H7 (cell line): ENCODE measurements around the gene MALAT1. TPM values are rescaled to one million over a fixed set of nuclear protein-coding genes. Genes with fewer than 3 reads are reported as not detected.

ENCODE experiments used
- DNase-seq: peaks from one replicate; pipeline ENCODE4 v3.0.0; 2012
- H3K27me3 ChIP-seq: 2 replicates; pipeline ENCODE4 v1.6.0; 2011; ENCODE audit warnings: mild to moderate bottlenecking, low read length; ENCODE audit not compliant: control insufficient read depth, insufficient read depth
- H3K36me3 ChIP-seq: replicated peaks from 2 replicates; pipeline ENCODE4 v1.5.1; 2011; ENCODE audit warnings: low read length; ENCODE audit not compliant: control insufficient read depth, insufficient read depth
- H3K4me3 ChIP-seq: 2 replicates; pipeline ENCODE4 v1.5.1; 2011; ENCODE audit warnings: low read depth, mild to moderate bottlenecking, control low read depth, low read length, moderate library complexity; ENCODE audit not compliant: insufficient read depth
- total RNA-seq: library from RNA; depleted of rRNA; stranded (reverse); fragments of >200 nt; shearing (Covaris generic); gene quantifications from 2 replicates; pipeline ENCODE4 v1.2.3, GENCODE V29; 2014

The MALAT1 gene
- total RNA-seq, 1 experiment from 2014 or later: 456 TPM

- no peaks in the 10 kb centered on the region for H3K27me3 ChIP-seq
- H3K4me3 ChIP-seq: no peak overlapping the region
- no peaks in the 10 kb centered on the region for H3K36me3 ChIP-seq
- no peak for DNase-seq
These were observed 9.7 kb upstream of the MALAT1 start for GRCh38 chr11:65489035-65489705.

GRCh38 chr11:65489706-65490320 is 9.0 kb upstream of the MALAT1 start:
- Histone ChIP-seq H3K36me3 (no peaks in the 10 kb centered on the region), H3K4me3 (no peak overlapping the region), H3K27me3 (no peaks in the 10 kb centered on the region)
- DNase-seq: no peak

- Histone ChIP-seq H3K4me3 (no peak overlapping the region), H3K36me3 (no peaks in the 10 kb centered on the region), H3K27me3 (no peaks in the 10 kb centered on the region)
- DNase-seq: no peak
These were observed 7.7 kb upstream of the MALAT1 start for GRCh38 chr11:65491163-65491465.

- no peak overlapping the region for H3K4me3 ChIP-seq
- H3K27me3 ChIP-seq: no peaks in the 10 kb centered on the region
- no peak for DNase-seq
- H3K36me3 ChIP-seq: no peaks in the 10 kb centered on the region
These were observed 7.0 kb upstream of the MALAT1 start for GRCh38 chr11:65491614-65492386.

- H3K4me3 ChIP-seq: no peak overlapping the region
These were observed 6.5 kb upstream of the MALAT1 start for GRCh38 chr11:65492387-65492636.

GRCh38 chr11:65492637-65493366 is 6.0 kb upstream of the MALAT1 start:
- no peak for DNase-seq
- Histone ChIP-seq H3K36me3 (no peaks in the 10 kb centered on the region), H3K27me3 (no peaks in the 10 kb centered on the region), H3K4me3 (no peak overlapping the region)

More at GRCh38 chr11:65492387-65492636, 6.5 kb upstream of the MALAT1 start:
- Histone ChIP-seq H3K36me3 (no peaks in the 10 kb centered on the region), H3K27me3 (no peaks in the 10 kb centered on the region)
- DNase-seq: no peak

GRCh38 chr11:65493367-65494176 is 5.3 kb upstream of the MALAT1 start:
- H3K4me3 ChIP-seq: no peak overlapping the region
- DNase-seq: no peak
- no peaks in the 10 kb centered on the region for H3K27me3 ChIP-seq
- H3K36me3 ChIP-seq: no peaks in the 10 kb centered on the region

- H3K4me3 ChIP-seq: peak overlapping the region; percentile 27
- DNase-seq: no peak
- H3K27me3 ChIP-seq: no peaks in the 10 kb centered on the region
- peaks cover 9% of the 10 kb centered on the region for H3K36me3 ChIP-seq
These were observed 2.3 kb upstream of the MALAT1 start for GRCh38 chr11:65496304-65497140.

- H3K36me3 ChIP-seq: peaks cover 17% of the 10 kb centered on the region
- peak overlapping the region; percentile 79 for H3K4me3 ChIP-seq
- no peaks in the 10 kb centered on the region for H3K27me3 ChIP-seq
- peak; percentile 97 for DNase-seq
These were observed 1.5 kb upstream of the MALAT1 start for GRCh38 chr11:65497141-65498041.

- H3K4me3 ChIP-seq: peak overlapping the region; percentile 79
- no peak for DNase-seq
These were observed 661 bp upstream of the MALAT1 start for GRCh38 chr11:65498042-65498726.

GRCh38 chr11:65498727-65498976 is 193 bp upstream of the MALAT1 start:
- Histone ChIP-seq H3K27me3 (no peaks in the 10 kb centered on the region), H3K4me3 (peak overlapping the region; percentile 79), H3K36me3 (peaks cover 28% of the 10 kb centered on the region)
- DNase-seq: no peak

More at GRCh38 chr11:65498042-65498726, 661 bp upstream of the MALAT1 start:
- H3K27me3 ChIP-seq: no peaks in the 10 kb centered on the region
- peaks cover 25% of the 10 kb centered on the region for H3K36me3 ChIP-seq

- no peak for DNase-seq
- Histone ChIP-seq H3K27me3 (no peaks in the 10 kb centered on the region), H3K4me3 (peak overlapping the region; percentile 79), H3K36me3 (peaks cover 40% of the 10 kb centered on the region)
These were observed 1.0 kb downstream of the MALAT1 start for GRCh38 chr11:65499713-65500386.
